Fibroblast of skin of back (primary cell): ENCODE results near the gene OR5B12. TPM values are rescaled to one million over a fixed set of nuclear protein-coding genes. Genes with fewer than 3 reads are reported as not detected.
"Not testable (repeated sequence)": the region's sequence is repeated elsewhere in the genome, so short reads cannot be mapped to it uniquely, and the experiment has no call there.

Experiments used
- DNase-seq: peaks from one replicate; pipeline ENCODE4 v3.0.0-alpha.2; 2013
- polyA plus RNA-seq, 2 experiments: library from polyadenylated mRNA; unstranded; fragments of 120-200 nt; gene quantifications; one replicate each; pipeline ENCODE4 v1.2.1, GENCODE V29; 2013; ENCODE audit not compliant: insufficient read length in 2 of 2

The OR5B12 gene
- not detected for polyA plus RNA-seq (2013, experiment 1 of 2; ENCODE audit: insufficient read length)
- not detected for polyA plus RNA-seq (2013, experiment 2 of 2; ENCODE audit: insufficient read length)

- DNase-seq, result no peak
Observed at GRCh38 chr11:58442136-58442535, at the start of gene OR5B12. TSS of gene OR5B12 (minus strand) at chr11:58442236. CDS start at chr11:58440151, 2,085 bp downstream.

GRCh38 chr11:58490827-58491226, 48.8 kb upstream of the OR5B12 start:
- DNase-seq, result no peak

- no peak for DNase-seq
Observed at GRCh38 chr11:58487170-58487569, 45.1 kb upstream of the OR5B12 start.

GRCh38 chr11:58485961-58486360, 43.9 kb upstream of the OR5B12 start:
- DNase-seq, result no peak

GRCh38 chr11:58471892-58472291, 29.9 kb upstream of the OR5B12 start:
- DNase-seq, result no peak

- DNase-seq, result no peak
Observed at GRCh38 chr11:58466293-58466692, 24.3 kb upstream of the OR5B12 start.

- DNase-seq, result no peak
Observed at GRCh38 chr11:58465690-58466089, 23.7 kb upstream of the OR5B12 start.

GRCh38 chr11:58451585-58451984, 9.5 kb upstream of the OR5B12 start:
- no peak for DNase-seq

- no peak for DNase-seq
Observed at GRCh38 chr11:58446294-58446693, 4.3 kb upstream of the OR5B12 start.

- no peak for DNase-seq
Observed at GRCh38 chr11:58444300-58444699, 2.3 kb upstream of the OR5B12 start.

GRCh38 chr11:58438486-58438885, 3.5 kb downstream of the OR5B12 start:
- DNase-seq, result no peak

- DNase-seq, result no peak
Observed at GRCh38 chr11:58434217-58434616, 7.8 kb downstream of the OR5B12 start.

GRCh38 chr11:58433638-58434203, 8.3 kb downstream of the OR5B12 start:
- no peak for DNase-seq

GRCh38 chr11:58429273-58429672, 12.8 kb downstream of the OR5B12 start:
- no peak for DNase-seq

GRCh38 chr11:58428021-58428420, 14.0 kb downstream of the OR5B12 start, which contains the start of gene OR5B2:
TSS of gene OR5B2 (minus strand) at chr11:58428121. CDS start at chr11:58423261, 4,860 bp downstream.
- DNase-seq, result no peak

- DNase-seq, result no peak
Observed at GRCh38 chr11:58406774-58407173, 35.3 kb downstream of the OR5B12 start, which contains the start of gene OR5B3. TSS of gene OR5B3 (minus strand) at chr11:58406874. CDS start at chr11:58403409, 3,465 bp downstream.

GRCh38 chr11:58399622-58400021, 42.4 kb downstream of the OR5B12 start:
- DNase-seq, result not testable (repeated sequence)

- DNase-seq, result peak; percentile 84
Observed at GRCh38 chr11:58395581-58395980, 46.5 kb downstream of the OR5B12 start.

- DNase-seq, result peak; percentile 91
Observed at GRCh38 chr11:58394195-58394594, 47.8 kb downstream of the OR5B12 start.

GRCh38 chr11:58392746-58393145, 49.3 kb downstream of the OR5B12 start:
- DNase-seq, result no peak

- DNase-seq, result peak; percentile 49
Observed at GRCh38 chr11:58391879-58392278, 50.2 kb downstream of the OR5B12 start.

GRCh38 chr11:58390551-58391063, 51.4 kb downstream of the OR5B12 start:
- no peak for DNase-seq
